Natural killer cell (primary cell): ENCODE measurements around the gene CUEDC1. TPM values are rescaled to one million over a fixed set of nuclear protein-coding genes. Genes with fewer than 3 reads are reported as not detected.

Source experiments
- ATAC-seq, 3 donors: fragments of 150-1000 bp in 2 of 3; fragments of 200-7000 bp in 1 of 3; cut with Tn5 transposase; 1 replicate in 1 of 3; 2 replicates in 2 of 3; pipeline ENCODE4 v1.10.0; 2021; ENCODE audit warnings: mild to moderate bottlenecking in 2 of 3, moderate library complexity in 2 of 3
- DNase-seq, 2 donors: peaks; one replicate each; pipeline versions ENCODE4 v3.0.0 to v3.0.0-alpha.2; 2013 to 2021; ENCODE audit warnings: mixed read lengths in 1 of 2
- H3K27ac ChIP-seq: one replicate; pipeline ENCODE4 v1.5.1; 2013; ENCODE audit warnings: mild to moderate bottlenecking, low read length
- H3K27me3 ChIP-seq: one replicate; pipeline ENCODE4 v1.6.1; 2013; ENCODE audit warnings: low read length; ENCODE audit not compliant: control insufficient read depth, insufficient read depth
- H3K36me3 ChIP-seq: one replicate; pipeline ENCODE4 v1.6.1; 2013; ENCODE audit warnings: low read length; ENCODE audit not compliant: control insufficient read depth, insufficient read depth
- H3K4me1 ChIP-seq: one replicate; pipeline ENCODE4 v1.6.1; 2013; ENCODE audit warnings: low read length; ENCODE audit not compliant: control insufficient read depth, insufficient read depth
- H3K4me3 ChIP-seq: one replicate; pipeline ENCODE4 v1.5.1; 2013; ENCODE audit warnings: low read length
- H3K9me3 ChIP-seq: one replicate; pipeline ENCODE4 v1.6.1; 2013; ENCODE audit warnings: low read length; ENCODE audit not compliant: control insufficient read depth, insufficient read depth
- H3K27ac Mint-ChIP-seq, 2 donors: one replicate each; pipeline ENCODE4 v1.8.0; 2022; ENCODE audit warnings: mild to moderate bottlenecking in 2 of 2, mixed read lengths in 2 of 2, moderate library complexity in 1 of 2
- H3K27me3 Mint-ChIP-seq, 2 donors: one replicate each; pipeline ENCODE4 v1.8.0; 2022; ENCODE audit warnings: low read depth in 2 of 2, mixed read lengths in 2 of 2
- H3K36me3 Mint-ChIP-seq: one replicate; pipeline ENCODE4 v1.8.0; 2022; ENCODE audit warnings: mixed read lengths
- H3K4me1 Mint-ChIP-seq, 2 donors: one replicate each; pipeline ENCODE4 v1.8.0; 2022; ENCODE audit warnings: mixed read lengths in 2 of 2
- H3K4me3 Mint-ChIP-seq: one replicate; pipeline ENCODE4 v1.8.0; 2022; ENCODE audit warnings: mild to moderate bottlenecking, moderate library complexity, mixed read lengths
- H3K9me3 Mint-ChIP-seq, 2 donors: one replicate each; pipeline ENCODE4 v1.8.0; 2022; ENCODE audit warnings: mixed read lengths in 2 of 2
- CTCF ChIP-seq: fragments of 200-600 bp; IDR thresholded peaks from one replicate; pipeline ENCODE4 v1.8.0; 2022; ENCODE audit warnings: antibody characterized with exemption
- WGBS: methylation state at CpG from one replicate; pipeline ENCODE4 v1.1.7; 2013; ENCODE audit warnings: missing lambda C conversion rate; ENCODE audit not compliant: insufficient coverage; 5-methylcytosine and 5-hydroxymethylcytosine counted together
- intact Hi-C: fragments of 100-400 bp; cut with micrococcal nuclease; formaldehyde crosslinking; loops from one replicate; pipeline ENCODE4 v1.14.2; 2022
- total RNA-seq, 4 donors: library from RNA; stranded (reverse); fragments of 120-200 nt in 1 of 4; gene quantifications; one replicate each; pipeline versions ENCODE4 v1.2.3 to v1.2.4, GENCODE V29; 2013 to 2022

CUEDC1 gene
- total RNA-seq, 3 donors from 2014 or later (not counting 1 experiment from before 2014, with no cell fraction given) = 1.5 to 3.7 (median 2.6) TPM

- no peak for TF ChIP-seq CTCF
- WGBS = 95% methylated on average over 12 of the region's 13 CpGs
- peaks cover 47% of the 10 kb centered on the region for H3K4me1 ChIP-seq
Measured at GRCh38 chr17:57953705-57954396, 1.4 kb downstream of the CUEDC1 start.

GRCh38 chr17:57953219-57953618, 2.0 kb downstream of the CUEDC1 start:
- WGBS = 75% methylated on average over 1 of the region's 1 CpG
- peaks cover 9% of the 10 kb centered on the region for H3K27me3 ChIP-seq
- peaks cover 52% of the 10 kb centered on the region for H3K4me1 ChIP-seq
- Mint-ChIP-seq H3K36me3 (no peaks in the 10 kb centered on the region), H3K9me3 (no peaks in the 10 kb centered on the region), H3K4me1 (peaks cover 36 to 65% of the 10 kb centered on the region in 2 donors), H3K27me3 (peaks cover 18 to 41% of the 10 kb centered on the region in 2 donors), H3K27ac (no peak overlapping the region), H3K4me3 (peak overlapping the region; percentile 42)
- no peak for DNase-seq
- H3K36me3 ChIP-seq = no peaks in the 10 kb centered on the region
- no peaks in the 10 kb centered on the region for H3K9me3 ChIP-seq
- H3K27ac ChIP-seq = no peak overlapping the region
- intact Hi-C loops = no loop called here
- no peak for TF ChIP-seq CTCF
- no peak for ATAC-seq
- no peak overlapping the region for H3K4me3 ChIP-seq

More at GRCh38 chr17:57953705-57954396, 1.4 kb downstream of the CUEDC1 start:
- intact Hi-C loops = no loop called here
- Mint-ChIP-seq H3K27ac (no peak overlapping the region), H3K4me1 (peaks cover 29 to 60% of the 10 kb centered on the region in 2 donors), H3K9me3 (no peaks in the 10 kb centered on the region), H3K27me3 (peaks cover 23 to 37% of the 10 kb centered on the region in 2 donors), H3K36me3 (no peaks in the 10 kb centered on the region), H3K4me3 (peak overlapping the region; percentile 69)
- Histone ChIP-seq H3K4me3 (no peak overlapping the region), H3K27ac (no peak overlapping the region), H3K9me3 (no peaks in the 10 kb centered on the region), H3K36me3 (no peaks in the 10 kb centered on the region), H3K27me3 (peaks cover 9% of the 10 kb centered on the region)
- no peak for DNase-seq
- ATAC-seq = no peak

DNA sequence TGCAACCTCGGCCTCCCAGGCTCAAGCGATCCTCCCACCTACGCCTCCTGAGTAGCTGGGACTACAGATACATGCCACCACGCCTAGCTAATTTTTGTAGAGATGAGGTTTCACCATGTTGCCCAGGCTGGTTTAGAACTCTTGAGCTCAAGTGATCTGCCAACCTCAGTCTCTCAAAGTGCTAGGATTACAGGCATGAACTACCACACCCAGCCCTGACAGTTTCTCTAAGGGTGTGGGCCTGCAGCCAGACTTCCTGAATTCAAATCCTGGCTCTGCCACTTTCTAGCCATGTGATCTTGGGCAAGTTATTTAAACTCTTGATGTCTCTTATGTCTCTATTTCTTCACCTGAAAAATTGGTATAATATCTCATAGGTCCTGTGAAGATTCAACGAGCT, 5.6 kb downstream of the CUEDC1 start:
- H3K27me3 Mint-ChIP-seq = peaks cover 17 to 25% of the 10 kb centered on the region in 2 donors
- Histone ChIP-seq H3K9me3 (no peaks in the 10 kb centered on the region), H3K27ac (no peak overlapping the region), H3K36me3 (no peaks in the 10 kb centered on the region), H3K4me3 (no peak overlapping the region), H3K27me3 (peaks cover 4% of the 10 kb centered on the region), H3K4me1 (peaks cover 56% of the 10 kb centered on the region)
- peaks cover 33 to 55% of the 10 kb centered on the region in 2 donors for H3K4me1 Mint-ChIP-seq
- WGBS = 89% methylated on average over 5 of the region's 5 CpGs
- no peak overlapping the region for H3K27ac Mint-ChIP-seq
- H3K36me3 Mint-ChIP-seq = no peaks in the 10 kb centered on the region
- H3K4me3 Mint-ChIP-seq = peak overlapping the region; percentile 67
- ATAC-seq (no peak), DNase-seq (no peak)
- no peaks in the 10 kb centered on the region for H3K9me3 Mint-ChIP-seq
- TF ChIP-seq CTCF = no peak
- intact Hi-C loops = loop anchor here (5.0 kb wide), 2 partner anchors 42 to 48 kb away; no protein-coding TSS in a partner anchor
